OCI-LY7 (cell line): Measurements from ENCODE around the gene VPS26B. TPM values are rescaled to one million over a fixed set of nuclear protein-coding genes. Genes with fewer than 3 reads are reported as not detected.

ENCODE experiments used
- BruUV-seq: library from RNA; stranded (reverse); fragments of 400-500 nt; replicated peaks from 2 replicates; lab custom pipeline; 2021; lab: Mats Ljungman, UMichigan
- CTCF ChIA-PET: fragments of 300-600 bp; sonication (Branson Sonifier 250); formaldehyde crosslinking; loops from one replicate; lab custom pipeline; 2022; ENCODE audit warnings: antibody characterized with exemption; ENCODE audit not compliant: unreplicated experiment; lab: Charles Lee
- POLR2A ChIA-PET: fragments of 300-600 bp; sonication (Branson Sonifier 250); formaldehyde crosslinking; loops from one replicate; lab custom pipeline; 2022; ENCODE audit warnings: antibody characterized with exemption; lab: Charles Lee
- DNase-seq: peaks from one replicate; pipeline ENCODE4 v3.0.0-alpha.2; 2015; ENCODE audit warnings: low spot score
- H2AFZ ChIP-seq: fragments of 200-600 bp; sonication (generic), shearing (Covaris generic); 2 replicates; pipeline ENCODE4 v1.6.1; 2014; ENCODE audit warnings: mild to moderate bottlenecking, antibody characterized with exemption, low read length, moderate library complexity
- H3K27ac ChIP-seq: fragments of 200-600 bp; sonication (generic); 2 replicates; pipeline ENCODE4 v1.5.1; 2014; ENCODE audit warnings: mixed run types, low read depth, mild to moderate bottlenecking, moderate library complexity, low read length, inconsistent platforms; ENCODE audit not compliant: poor library complexity, severe bottlenecking
- H3K36me3 ChIP-seq: fragments of 200-600 bp; sonication (generic); 2 replicates; pipeline ENCODE4 v1.6.1; 2014; ENCODE audit warnings: mild to moderate bottlenecking, antibody characterized with exemption, low read length, moderate library complexity, mixed read lengths; ENCODE audit not compliant: insufficient read depth
- H3K4me1 ChIP-seq: fragments of 200-600 bp; sonication (generic); 2 replicates; pipeline ENCODE4 v1.5.1; 2014; ENCODE audit warnings: mild to moderate bottlenecking, low read length; ENCODE audit not compliant: insufficient read depth, poor library complexity, severe bottlenecking
- H3K4me2 ChIP-seq: fragments of 200-600 bp; sonication (generic); 2 replicates; pipeline ENCODE4 v1.6.1; 2014; ENCODE audit warnings: mild to moderate bottlenecking, low read length
- H3K4me3 ChIP-seq: fragments of 200-600 bp; sonication (generic); 2 replicates; pipeline ENCODE4 v1.5.1; 2014; ENCODE audit warnings: mild to moderate bottlenecking, low read depth, low read length; ENCODE audit not compliant: poor library complexity, severe bottlenecking
- H3K79me2 ChIP-seq: fragments of 200-600 bp; sonication (generic); 2 replicates; pipeline ENCODE4 v1.6.1; 2016; ENCODE audit warnings: low read depth, mild to moderate bottlenecking, low read length, moderate library complexity, mixed read lengths; ENCODE audit not compliant: insufficient read depth
- H3K9me2 ChIP-seq: fragments of 200-600 bp; sonication (generic); 2 replicates; pipeline ENCODE4 v1.6.1; 2016; ENCODE audit warnings: mild to moderate bottlenecking, low read length, mixed read lengths; ENCODE audit not compliant: insufficient read depth
- H3K9me3 ChIP-seq: fragments of 200-600 bp; sonication (generic); 2 replicates; pipeline ENCODE4 v1.6.1; 2014; ENCODE audit warnings: mild to moderate bottlenecking, mixed run types, low read length, mixed read lengths
- H4K20me1 ChIP-seq: fragments of 200-600 bp; sonication (generic); 2 replicates; pipeline ENCODE4 v1.6.1; 2014; ENCODE audit warnings: mild to moderate bottlenecking, antibody characterized with exemption, low read length, moderate library complexity, mixed read lengths; ENCODE audit not compliant: insufficient read depth
- CTCF ChIP-seq: fragments of 200-600 bp; sonication (generic); conservative IDR thresholded peaks from 2 replicates; pipeline ENCODE4 v1.5.1; 2014; ENCODE audit warnings: mild to moderate bottlenecking, antibody characterized with exemption, low read length, moderate library complexity, mixed read lengths
- EZH2phosphoT487 ChIP-seq: fragments of 200-600 bp; sonication (generic); IDR thresholded peaks from 2 replicates; pipeline ENCODE4 v1.6.1; 2018; ENCODE audit warnings: low read depth, borderline replicate concordance, mild to moderate bottlenecking, mixed run types, antibody characterized with exemption, low read length, moderate library complexity, mixed read lengths
- intact Hi-C: fragments of 100-400 bp; cut with micrococcal nuclease; formaldehyde crosslinking; loops from one replicate; pipeline ENCODE4 v1.10.0; 2022; ENCODE audit not compliant: unreplicated experiment
- total RNA-seq, 2 experiments: library from RNA; depleted of rRNA in 1 of 2; stranded (reverse); fragments of >200 nt in 1 of 2; shearing (Covaris generic) in 1 of 2; gene quantifications; 2 replicates each; pipeline ENCODE4 v1.2.3, GENCODE V29; 2014 to 2022

The VPS26B gene
- total RNA-seq, 2 experiments from 2014 or later: 24.9 to 25.1 TPM

GRCh38 chr11:134246678-134247077 lies 22.2 kb downstream of the VPS26B start:
- H3K9me2 ChIP-seq: no peaks in the 10 kb centered on the region
- no peak overlapping the region for H2AFZ ChIP-seq
- no peak overlapping the region for H3K4me3 ChIP-seq
- no TSS peak for BruUV-seq
- no peak overlapping the region for H3K27ac ChIP-seq
- no peak overlapping the region for H3K4me2 ChIP-seq
- no peaks in the 10 kb centered on the region for H4K20me1 ChIP-seq
- peaks cover 2% of the 10 kb centered on the region for H3K4me1 ChIP-seq
- intact Hi-C loops: no loop called here
- no peaks in the 10 kb centered on the region for H3K9me3 ChIP-seq
- H3K79me2 ChIP-seq: no peaks in the 10 kb centered on the region
- CTCF ChIA-PET: no interaction called here
- peaks cover 73% of the 10 kb centered on the region for H3K36me3 ChIP-seq
- TF ChIP-seq CTCF: no peak
- TF ChIP-seq EZH2phosphoT487: no peak
- POLR2A ChIA-PET: no interaction called here
- no peak for DNase-seq

GRCh38 chr11:134248910-134249480 lies 24.5 kb downstream of the VPS26B start:
- Histone ChIP-seq H3K9me2 (no peaks in the 10 kb centered on the region), H4K20me1 (no peaks in the 10 kb centered on the region), H3K79me2 (peaks cover 4% of the 10 kb centered on the region; the same call in 1 of the 2 replicates), H3K36me3 (peaks cover 60% of the 10 kb centered on the region), H3K9me3 (no peaks in the 10 kb centered on the region), H3K4me2 (no peak overlapping the region), H2AFZ (no peak overlapping the region), H3K4me1 (peaks cover 12% of the 10 kb centered on the region), H3K4me3 (no peak overlapping the region), H3K27ac (no peak overlapping the region)
- intact Hi-C loops: no loop called here
- TF ChIP-seq EZH2phosphoT487: no peak
- TF ChIP-seq CTCF: no peak
- ChIA-PET POLR2A (interaction anchor here (1.0 to 1.1 kb wide), 2 partner anchors 10 to 56 kb away, joined by 3 read pairs; no protein-coding TSS in a partner anchor), CTCF (no interaction called here)
- BruUV-seq: no TSS peak
- no peak for DNase-seq

- Histone ChIP-seq H3K79me2 (peaks cover 12% of the 10 kb centered on the region; the same call in 1 of the 2 replicates), H3K27ac (no peak overlapping the region), H3K36me3 (peaks cover 51% of the 10 kb centered on the region), H3K9me2 (no peaks in the 10 kb centered on the region), H3K4me2 (no peak overlapping the region), H2AFZ (no peak overlapping the region), H4K20me1 (no peaks in the 10 kb centered on the region), H3K4me3 (no peak overlapping the region), H3K4me1 (peaks cover 17% of the 10 kb centered on the region), H3K9me3 (no peaks in the 10 kb centered on the region)
- DNase-seq: no peak
- intact Hi-C loops: no loop called here
- POLR2A ChIA-PET: interaction anchor here (1.2 to 2.7 kb wide), 2 partner anchors 20 to 30 kb away, joined by 4 to 9 read pairs; no protein-coding TSS in a partner anchor
- BruUV-seq: no TSS peak
- CTCF ChIA-PET: no interaction called here
- no peak for TF ChIP-seq EZH2phosphoT487
- no peak for TF ChIP-seq CTCF
These were observed 25.8 kb downstream of the VPS26B start for GRCh38 chr11:134250246-134250645.
